SKM-1 treated with dmso at 0.1 percent for 144 hours (cell line): Measurements from ENCODE around the gene EMC10.
A peak's percentile ranks its signal among the peaks of the same experiment; 100 is the strongest.
"Not testable (repeated sequence)": the region's sequence is repeated elsewhere in the genome, so short reads cannot be mapped to it uniquely, and the experiment has no call there.

ENCODE experiments used
- DNase-seq: peaks from one replicate; lab custom pipeline; 2025; ENCODE audit not compliant: unreplicated experiment; lab: John Stamatoyannopoulos, UW

EMC10 gene

GRCh38 chr19:50450369-50451222, 25.7 kb upstream of the EMC10 start:
- DNase-seq = no peak

- DNase-seq = no peak
These were observed 25.1 kb upstream of the EMC10 start for GRCh38 chr19:50451223-50451534.

- no peak for DNase-seq
These were observed 23.1 kb upstream of the EMC10 start for GRCh38 chr19:50453243-50453642.

DNA sequence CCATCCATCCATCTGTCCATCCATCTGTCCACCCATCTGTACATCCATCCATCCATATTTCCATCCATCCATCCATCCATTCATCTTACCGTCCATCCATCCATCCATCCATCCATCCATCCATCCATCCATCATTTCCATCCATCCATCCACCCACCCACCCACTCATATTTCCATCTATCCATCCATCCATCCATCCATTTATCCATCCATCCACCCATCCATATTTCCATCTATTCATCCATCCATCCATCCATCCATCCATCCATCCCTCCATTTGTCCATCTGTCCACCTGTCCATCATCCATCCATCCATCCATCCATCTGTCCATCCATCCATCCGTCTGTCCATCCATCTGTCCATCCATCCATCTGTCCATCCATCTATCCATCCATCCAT, 20.3 kb upstream of the EMC10 start:
- no peak for DNase-seq

DNA sequence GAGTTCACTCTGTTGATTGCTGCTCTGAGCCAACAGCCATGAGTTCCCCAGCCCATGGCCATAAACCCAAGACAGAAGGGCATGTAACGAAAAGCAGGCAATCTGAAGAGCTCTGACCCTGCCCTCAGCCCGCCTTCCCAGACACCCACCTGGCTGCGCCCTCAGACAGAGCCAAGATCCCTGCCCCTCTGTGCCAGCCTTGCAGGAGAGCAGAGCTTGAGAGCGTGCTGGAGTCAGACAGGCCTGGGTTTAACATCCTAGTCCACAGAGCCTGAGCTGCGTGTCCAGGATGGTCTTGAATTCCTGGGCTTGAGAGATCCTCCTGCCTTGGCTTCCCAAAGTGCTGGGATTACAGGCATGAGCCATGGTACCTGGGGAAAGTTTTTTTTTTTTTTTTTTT, 19.0 kb upstream of the EMC10 start:
- no peak for DNase-seq

GRCh38 chr19:50458396-50459066, 17.8 kb upstream of the EMC10 start:
- DNase-seq = no peak

DNA sequence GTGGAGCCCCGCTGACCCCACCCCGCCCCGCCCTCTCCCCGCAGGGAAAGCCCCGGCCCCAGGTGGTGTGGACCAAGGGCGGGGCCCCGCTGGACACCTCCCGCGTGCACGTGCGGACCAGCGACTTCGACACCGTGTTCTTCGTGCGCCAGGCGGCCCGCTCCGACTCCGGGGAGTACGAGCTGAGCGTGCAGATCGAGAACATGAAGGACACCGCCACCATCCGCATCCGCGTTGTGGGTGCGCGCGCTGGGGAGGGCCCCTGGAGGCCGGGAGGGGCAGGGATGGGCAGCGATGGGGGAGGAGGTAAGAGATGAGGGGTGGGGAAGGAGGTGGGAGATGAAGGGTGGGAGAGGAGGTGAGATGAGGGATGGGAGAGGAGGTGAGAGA, 17.2 kb upstream of the EMC10 start:
- no peak for DNase-seq

GRCh38 chr19:50459638-50460037, 16.7 kb upstream of the EMC10 start:
- DNase-seq = no peak

DNA sequence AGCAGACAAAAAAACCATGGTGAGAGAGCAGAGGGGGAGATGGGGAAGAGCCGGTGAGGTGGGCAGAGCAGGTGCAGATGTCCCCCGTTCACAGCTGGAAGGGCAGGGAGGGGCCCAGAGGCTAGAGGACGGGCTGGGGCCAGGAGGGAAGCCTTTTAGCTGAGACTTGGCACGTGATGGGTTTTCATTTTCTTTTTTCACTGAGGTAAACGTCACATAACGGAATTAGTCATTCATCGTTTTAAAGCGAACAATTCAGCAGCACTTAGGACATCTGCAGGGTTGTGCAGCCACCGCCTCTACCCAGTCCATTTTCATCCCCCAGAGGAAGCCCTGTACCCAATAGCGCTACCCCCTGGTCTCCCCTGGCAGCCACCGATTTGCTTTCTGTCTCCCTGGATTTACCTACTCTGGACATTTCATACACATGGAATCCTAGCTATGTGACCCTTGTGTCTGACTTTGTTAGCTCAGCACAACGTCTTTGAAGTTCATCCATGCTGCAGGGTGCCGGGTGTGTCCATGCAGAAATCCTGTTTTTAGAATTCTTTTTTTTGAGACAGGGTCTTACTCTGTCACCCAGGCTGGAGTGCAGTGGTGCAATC, 16.0 kb upstream of the EMC10 start:
- no peak for DNase-seq

DNA sequence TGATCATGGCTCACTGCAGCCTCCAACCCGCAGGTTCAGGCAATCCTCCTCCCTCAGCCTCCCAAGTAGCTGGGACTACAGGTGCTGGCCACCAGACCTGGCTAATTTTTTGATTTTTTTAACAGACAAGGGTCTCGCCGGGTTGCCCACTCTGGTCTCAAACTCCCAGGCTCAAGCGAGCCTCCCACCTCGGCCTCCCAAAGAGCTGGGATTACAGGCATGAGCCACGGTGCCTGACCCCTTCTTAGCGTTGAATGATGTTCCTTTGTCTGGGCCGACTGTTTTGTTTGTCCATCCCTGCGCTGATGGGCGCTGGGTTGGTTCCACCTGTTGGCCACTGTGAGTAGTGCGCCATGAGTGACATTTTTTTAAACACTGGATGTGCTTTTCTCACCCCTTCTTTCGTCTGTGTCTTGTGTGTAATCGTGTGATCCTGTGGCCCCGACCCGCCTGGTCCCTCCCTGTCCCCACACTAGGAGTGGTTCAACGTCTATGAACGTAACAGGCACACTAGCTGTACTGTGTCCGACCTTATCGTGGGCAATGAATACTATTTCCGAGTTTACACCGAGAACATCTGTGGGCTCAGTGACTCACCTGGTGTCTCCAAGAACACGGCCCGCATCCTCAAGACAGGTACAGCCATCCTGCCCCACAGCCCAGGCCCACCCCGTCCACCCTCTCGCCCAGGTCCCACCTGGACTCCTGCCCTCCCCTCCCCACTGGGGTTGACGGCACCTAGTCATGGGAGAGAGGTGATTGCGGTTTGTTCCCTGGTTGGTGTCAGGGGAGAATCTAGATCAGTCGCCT, 15.0 kb upstream of the EMC10 start:
- DNase-seq = peak; percentile 16

DNA sequence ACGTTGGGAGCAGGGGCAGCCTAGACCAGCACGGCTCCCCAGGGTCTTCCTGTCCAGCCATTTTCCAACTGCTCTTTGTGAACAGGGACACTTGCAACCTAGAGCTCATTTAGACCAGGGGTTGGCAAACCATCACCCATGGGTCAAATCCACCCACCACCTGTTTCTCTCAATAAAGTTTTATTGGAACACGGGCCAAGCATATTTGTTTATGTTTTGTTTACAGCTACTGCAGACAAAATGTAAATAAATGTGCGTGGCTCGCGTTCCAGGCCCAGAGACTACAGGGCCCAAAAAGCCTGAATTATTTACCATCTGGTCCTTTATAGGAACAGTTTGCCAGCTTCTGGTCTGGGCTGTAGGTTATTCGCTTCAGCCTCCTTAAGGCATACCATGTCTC, 13.3 kb upstream of the EMC10 start:
- no peak for DNase-seq

GRCh38 chr19:50464348-50464747, 12.0 kb upstream of the EMC10 start:
- DNase-seq = no peak

- no peak for DNase-seq
These were observed 11.3 kb upstream of the EMC10 start for GRCh38 chr19:50465000-50465399.

DNA sequence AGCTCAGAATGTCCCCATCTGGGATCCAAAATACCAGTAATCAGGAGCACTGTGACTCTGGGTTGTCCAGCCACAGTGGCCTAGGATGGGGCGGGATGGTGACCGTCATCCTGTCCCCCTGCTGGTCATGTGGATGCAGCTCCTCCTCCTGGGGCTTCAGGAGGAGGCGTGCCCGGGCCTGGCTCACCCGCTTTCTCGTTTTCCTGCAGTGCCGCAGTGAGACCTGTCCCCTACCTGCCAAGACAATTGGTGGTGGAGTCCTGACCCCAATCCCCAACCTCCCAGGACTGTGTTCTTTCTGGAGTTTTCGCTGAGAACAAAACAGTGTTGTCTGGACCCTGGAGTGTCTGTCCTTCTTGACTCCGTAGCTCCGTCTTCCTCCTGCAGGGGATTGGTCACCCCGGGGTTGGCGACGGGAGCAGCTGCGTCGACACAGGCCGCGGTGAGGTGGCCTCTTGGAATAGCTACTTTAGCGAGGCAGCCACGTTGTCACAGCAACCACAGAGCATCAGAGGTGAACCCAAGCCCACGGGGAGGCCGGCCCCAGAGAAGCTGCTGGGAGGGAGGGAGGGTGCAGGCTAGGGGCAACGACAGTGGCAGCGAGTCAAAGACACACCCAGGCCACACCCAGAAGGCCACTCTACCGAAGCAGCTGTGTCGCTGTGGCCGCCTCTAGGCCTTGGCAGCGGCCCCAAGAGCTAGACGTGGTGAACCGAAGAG, 10.2 kb upstream of the EMC10 start:
- DNase-seq = no peak

DNA sequence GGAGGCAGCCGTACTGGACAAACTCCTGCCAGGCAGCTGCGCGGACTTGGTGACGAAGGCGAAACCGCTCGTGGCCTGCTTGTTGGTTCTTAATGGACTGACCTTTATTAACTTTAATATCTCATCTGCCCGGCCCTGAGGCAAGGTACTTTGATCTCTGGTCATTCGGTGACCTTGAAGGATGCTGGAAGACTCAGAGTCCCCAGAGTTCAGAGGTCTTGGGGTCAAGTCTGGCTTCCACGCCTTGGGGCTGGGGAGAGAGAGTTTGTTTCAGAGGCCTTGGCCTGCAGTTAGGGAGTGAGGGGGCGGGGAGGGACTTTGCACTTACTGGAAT, 9.6 kb upstream of the EMC10 start:
- no peak for DNase-seq

- no peak for DNase-seq
These were observed 8.7 kb upstream of the EMC10 start for GRCh38 chr19:50467566-50467965.

DNA sequence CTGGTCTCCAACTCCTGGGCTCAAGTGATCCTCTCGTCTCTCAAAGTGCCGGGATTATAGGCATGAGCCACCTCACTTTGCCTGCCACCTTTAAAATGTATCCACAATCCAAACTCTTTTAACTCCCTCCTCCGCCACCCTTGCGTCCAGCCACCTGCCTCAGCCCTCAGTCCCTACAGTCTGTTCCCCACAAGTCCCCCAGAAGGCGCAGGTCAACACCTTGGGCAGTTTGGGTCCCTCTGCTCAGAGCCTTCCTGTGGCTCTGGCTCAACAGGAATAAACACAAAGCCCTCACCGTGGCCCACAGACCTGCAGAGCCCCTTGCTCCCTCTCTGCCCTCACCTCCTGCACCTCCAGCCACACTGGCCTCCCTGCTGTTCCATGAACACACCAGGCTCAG, 7.5 kb upstream of the EMC10 start:
- DNase-seq = no peak

DNA sequence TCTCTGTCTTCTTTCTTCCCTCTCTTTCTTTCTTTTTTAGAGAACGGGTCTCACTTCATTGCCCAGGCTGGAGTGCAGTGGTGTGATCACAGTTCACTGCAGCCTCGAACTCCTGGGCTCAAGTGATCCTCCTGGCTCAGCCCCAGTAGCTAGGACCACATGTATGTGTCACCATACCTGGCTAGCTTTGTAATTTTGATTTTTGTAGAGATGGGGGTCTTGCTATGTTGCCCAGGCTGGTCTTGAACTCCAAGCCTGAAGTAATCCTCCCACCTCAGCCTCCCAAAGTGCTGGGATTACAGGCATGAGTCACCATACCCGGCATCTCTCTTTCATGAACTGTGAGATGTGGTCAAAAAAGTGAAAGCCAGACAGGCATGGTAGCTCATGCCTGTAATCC, 3.0 kb upstream of the EMC10 start:
- DNase-seq = not testable (repeated sequence)

- no peak for DNase-seq
These were observed 1.2 kb upstream of the EMC10 start for GRCh38 chr19:50475101-50475568.

DNA sequence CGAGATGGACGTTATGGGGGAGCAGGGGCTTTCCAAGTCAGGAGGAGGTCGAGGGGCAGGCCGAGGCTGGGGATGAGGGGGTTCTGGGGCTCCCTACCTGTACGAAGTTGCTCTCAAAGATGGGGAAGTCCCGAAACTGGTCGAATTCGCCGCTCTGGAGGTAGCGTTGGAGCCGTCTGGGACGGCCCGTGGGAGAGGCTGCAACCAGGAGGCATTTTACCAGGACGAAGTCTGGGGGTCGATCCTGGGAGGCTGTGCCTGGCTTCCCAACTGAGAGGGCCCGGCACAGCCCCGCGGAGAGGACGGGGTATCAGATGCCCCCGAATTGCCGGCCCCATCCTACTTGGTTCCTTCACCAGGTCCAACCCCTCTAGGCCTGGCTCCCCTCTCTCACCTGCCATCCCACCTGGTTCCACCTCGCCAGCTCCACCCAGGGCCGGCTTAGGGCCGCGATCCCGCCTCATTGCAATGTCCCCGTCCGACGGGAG, 527 bp upstream of the EMC10 start:
- no peak for DNase-seq

DNA sequence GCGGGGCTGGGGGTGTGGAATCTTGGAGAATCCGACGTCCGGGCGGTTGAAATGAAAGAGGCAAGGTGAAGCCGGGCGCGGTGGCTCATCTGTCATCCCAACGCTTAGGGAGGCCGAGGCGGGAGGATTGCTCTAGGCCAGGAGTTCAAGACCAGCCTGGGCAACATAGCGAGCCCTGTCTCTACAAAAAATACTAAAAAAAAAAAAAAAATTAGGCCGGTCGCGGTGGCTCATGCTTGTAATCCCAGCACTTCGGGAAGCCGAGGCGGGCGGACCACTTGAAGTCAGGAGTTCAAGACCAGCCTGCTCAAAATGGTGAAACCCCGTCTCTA, 566 bp downstream of the EMC10 start:
- DNase-seq = no peak
